ENCODE measurements around the gene TIPARP. TPM values are rescaled to one million over a fixed set of nuclear protein-coding genes. Genes with fewer than 3 reads are reported as not detected.

The TIPARP gene
- total and polyA plus RNA-seq, 2 experiments from 2014 or later, result 4.5 to 6.9 TPM

DNA sequence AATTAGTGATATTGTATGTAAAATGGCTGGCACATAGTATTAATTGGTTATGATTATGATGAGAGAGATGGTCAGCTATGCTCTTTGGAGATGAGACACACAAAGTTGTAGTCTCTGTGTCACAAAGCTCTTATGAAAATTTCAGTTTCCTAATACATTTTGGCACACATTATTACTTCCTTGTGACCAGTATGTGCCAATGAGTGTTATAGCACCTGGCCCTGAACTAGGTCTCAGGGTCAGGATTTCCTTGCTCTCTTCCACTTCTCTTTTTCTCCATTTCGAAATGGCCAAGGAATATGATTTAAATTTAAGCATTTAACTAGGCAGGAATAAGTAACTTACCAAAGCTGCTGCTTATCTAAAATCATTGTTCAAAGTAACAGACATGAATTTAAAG lies 28.0 kb downstream of the TIPARP start:
- peaks cover 16% of the 10 kb centered on the region for H3K36me3 ChIP-seq (ENCODE audit: insufficient read depth)
- no peak overlapping the region for H3K4me3 ChIP-seq
- Mint-ChIP-seq H3K27me3 (ENCODE audit: insufficient read depth, low read depth, poor library complexity) (peaks cover 2% of the 10 kb centered on the region), H3K4me3 (no peak overlapping the region), H3K4me1 (no peaks in the 10 kb centered on the region), H3K27ac (no peak overlapping the region), H3K9me3 (no peaks in the 10 kb centered on the region), H3K36me3 (ENCODE audit: low read depth) (peaks cover 13% of the 10 kb centered on the region)
- no peak for DNase-seq (ENCODE audit: low spot score)
- ATAC-seq, result no peak
- H3K79me2 ChIP-seq (replicated peaks; ENCODE audit: insufficient read depth), result no peaks in the 10 kb centered on the region; the same call in 1 of the 2 replicates
- no peaks in the 10 kb centered on the region for H3K4me1 ChIP-seq (ENCODE audit: insufficient read depth)
- H3K27me3 ChIP-seq (ENCODE audit: insufficient read depth), result no peaks in the 10 kb centered on the region
- TF ChIP-seq ZNF331 (CRISPR knock-in tag; IDR thresholded peaks at IDR 0.05; ENCODE audit: low read depth) (no peak), NANOG (IDR thresholded peaks at IDR 0.05; ENCODE audit: borderline replicate concordance) (no peak), JUNB (IDR thresholded peaks at IDR 0.05; ENCODE audit: unreplicated experiment) (no peak), POLR2AphosphoS5 (IDR thresholded peaks at IDR 0.05; ENCODE audit: low read depth) (no peak), EZH2 (IDR thresholded peaks at IDR 0.05; ENCODE audit: low read depth, unreplicated experiment) (no peak), EZH2phosphoT487 (IDR thresholded peaks at IDR 0.05; ENCODE audit: unreplicated experiment) (no peak), ZNF114 (CRISPR knock-in tag; IDR thresholded peaks at IDR 0.05) (no peak), STAT1 (IDR thresholded peaks at IDR 0.05; ENCODE audit: unreplicated experiment) (no peak), CREB1 (CRISPR knock-in tag; IDR thresholded peaks at IDR 0.05; ENCODE audit: low read depth) (no peak)
- TF ChIP-seq, protein P1, sequence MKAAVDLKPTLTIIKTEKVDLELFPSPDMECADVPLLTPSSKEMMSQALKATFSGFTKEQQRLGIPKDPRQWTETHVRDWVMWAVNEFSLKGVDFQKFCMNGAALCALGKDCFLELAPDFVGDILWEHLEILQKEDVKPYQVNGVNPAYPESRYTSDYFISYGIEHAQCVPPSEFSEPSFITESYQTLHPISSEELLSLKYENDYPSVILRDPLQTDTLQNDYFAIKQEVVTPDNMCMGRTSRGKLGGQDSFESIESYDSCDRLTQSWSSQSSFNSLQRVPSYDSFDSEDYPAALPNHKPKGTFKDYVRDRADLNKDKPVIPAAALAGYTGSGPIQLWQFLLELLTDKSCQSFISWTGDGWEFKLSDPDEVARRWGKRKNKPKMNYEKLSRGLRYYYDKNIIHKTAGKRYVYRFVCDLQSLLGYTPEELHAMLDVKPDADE (IDR thresholded peaks at IDR 0.05), result no peak
- TF ChIP-seq, protein P2, sequence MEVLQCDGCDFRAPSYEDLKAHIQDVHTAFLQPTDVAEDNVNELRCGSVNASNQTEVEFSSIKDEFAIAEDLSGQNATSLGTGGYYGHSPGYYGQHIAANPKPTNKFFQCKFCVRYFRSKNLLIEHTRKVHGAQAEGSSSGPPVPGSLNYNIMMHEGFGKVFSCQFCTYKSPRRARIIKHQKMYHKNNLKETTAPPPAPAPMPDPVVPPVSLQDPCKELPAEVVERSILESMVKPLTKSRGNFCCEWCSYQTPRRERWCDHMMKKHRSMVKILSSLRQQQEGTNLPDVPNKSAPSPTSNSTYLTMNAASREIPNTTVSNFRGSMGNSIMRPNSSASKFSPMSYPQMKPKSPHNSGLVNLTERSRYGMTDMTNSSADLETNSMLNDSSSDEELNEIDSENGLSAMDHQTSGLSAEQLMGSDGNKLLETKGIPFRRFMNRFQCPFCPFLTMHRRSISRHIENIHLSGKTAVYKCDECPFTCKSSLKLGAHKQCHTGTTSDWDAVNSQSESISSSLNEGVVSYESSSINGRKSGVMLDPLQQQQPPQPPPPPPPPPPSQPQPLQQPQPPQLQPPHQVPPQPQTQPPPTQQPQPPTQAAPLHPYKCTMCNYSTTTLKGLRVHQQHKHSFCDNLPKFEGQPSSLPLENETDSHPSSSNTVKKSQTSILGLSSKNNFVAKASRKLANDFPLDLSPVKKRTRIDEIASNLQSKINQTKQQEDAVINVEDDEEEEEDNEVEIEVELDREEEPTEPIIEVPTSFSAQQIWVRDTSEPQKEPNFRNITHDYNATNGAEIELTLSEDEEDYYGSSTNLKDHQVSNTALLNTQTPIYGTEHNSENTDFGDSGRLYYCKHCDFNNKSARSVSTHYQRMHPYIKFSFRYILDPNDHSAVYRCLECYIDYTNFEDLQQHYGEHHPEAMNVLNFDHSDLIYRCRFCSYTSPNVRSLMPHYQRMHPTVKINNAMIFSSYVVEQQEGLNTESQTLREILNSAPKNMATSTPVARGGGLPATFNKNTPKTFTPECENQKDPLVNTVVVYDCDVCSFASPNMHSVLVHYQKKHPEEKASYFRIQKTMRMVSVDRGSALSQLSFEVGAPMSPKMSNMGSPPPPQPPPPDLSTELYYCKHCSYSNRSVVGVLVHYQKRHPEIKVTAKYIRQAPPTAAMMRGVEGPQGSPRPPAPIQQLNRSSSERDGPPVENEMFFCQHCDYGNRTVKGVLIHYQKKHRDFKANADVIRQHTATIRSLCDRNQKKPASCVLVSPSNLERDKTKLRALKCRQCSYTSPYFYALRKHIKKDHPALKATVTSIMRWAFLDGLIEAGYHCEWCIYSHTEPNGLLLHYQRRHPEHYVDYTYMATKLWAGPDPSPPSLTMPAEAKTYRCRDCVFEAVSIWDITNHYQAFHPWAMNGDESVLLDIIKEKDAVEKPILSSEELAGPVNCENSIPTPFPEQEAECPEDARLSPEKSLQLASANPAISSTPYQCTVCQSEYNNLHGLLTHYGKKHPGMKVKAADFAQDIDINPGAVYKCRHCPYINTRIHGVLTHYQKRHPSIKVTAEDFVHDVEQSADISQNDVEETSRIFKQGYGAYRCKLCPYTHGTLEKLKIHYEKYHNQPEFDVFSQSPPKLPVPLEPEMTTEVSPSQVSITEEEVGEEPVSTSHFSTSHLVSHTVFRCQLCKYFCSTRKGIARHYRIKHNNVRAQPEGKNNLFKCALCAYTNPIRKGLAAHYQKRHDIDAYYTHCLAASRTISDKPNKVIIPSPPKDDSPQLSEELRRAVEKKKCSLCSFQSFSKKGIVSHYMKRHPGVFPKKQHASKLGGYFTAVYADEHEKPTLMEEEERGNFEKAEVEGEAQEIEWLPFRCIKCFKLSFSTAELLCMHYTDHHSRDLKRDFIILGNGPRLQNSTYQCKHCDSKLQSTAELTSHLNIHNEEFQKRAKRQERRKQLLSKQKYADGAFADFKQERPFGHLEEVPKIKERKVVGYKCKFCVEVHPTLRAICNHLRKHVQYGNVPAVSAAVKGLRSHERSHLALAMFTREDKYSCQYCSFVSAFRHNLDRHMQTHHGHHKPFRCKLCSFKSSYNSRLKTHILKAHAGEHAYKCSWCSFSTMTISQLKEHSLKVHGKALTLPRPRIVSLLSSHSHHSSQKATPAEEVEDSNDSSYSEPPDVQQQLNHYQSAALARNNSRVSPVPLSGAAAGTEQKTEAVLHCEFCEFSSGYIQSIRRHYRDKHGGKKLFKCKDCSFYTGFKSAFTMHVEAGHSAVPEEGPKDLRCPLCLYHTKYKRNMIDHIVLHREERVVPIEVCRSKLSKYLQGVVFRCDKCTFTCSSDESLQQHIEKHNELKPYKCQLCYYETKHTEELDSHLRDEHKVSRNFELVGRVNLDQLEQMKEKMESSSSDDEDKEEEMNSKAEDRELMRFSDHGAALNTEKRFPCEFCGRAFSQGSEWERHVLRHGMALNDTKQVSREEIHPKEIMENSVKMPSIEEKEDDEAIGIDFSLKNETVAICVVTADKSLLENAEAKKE (CRISPR knock-in tag; IDR thresholded peaks at IDR 0.05), result no peak
- TF ChIP-seq, protein P3, sequence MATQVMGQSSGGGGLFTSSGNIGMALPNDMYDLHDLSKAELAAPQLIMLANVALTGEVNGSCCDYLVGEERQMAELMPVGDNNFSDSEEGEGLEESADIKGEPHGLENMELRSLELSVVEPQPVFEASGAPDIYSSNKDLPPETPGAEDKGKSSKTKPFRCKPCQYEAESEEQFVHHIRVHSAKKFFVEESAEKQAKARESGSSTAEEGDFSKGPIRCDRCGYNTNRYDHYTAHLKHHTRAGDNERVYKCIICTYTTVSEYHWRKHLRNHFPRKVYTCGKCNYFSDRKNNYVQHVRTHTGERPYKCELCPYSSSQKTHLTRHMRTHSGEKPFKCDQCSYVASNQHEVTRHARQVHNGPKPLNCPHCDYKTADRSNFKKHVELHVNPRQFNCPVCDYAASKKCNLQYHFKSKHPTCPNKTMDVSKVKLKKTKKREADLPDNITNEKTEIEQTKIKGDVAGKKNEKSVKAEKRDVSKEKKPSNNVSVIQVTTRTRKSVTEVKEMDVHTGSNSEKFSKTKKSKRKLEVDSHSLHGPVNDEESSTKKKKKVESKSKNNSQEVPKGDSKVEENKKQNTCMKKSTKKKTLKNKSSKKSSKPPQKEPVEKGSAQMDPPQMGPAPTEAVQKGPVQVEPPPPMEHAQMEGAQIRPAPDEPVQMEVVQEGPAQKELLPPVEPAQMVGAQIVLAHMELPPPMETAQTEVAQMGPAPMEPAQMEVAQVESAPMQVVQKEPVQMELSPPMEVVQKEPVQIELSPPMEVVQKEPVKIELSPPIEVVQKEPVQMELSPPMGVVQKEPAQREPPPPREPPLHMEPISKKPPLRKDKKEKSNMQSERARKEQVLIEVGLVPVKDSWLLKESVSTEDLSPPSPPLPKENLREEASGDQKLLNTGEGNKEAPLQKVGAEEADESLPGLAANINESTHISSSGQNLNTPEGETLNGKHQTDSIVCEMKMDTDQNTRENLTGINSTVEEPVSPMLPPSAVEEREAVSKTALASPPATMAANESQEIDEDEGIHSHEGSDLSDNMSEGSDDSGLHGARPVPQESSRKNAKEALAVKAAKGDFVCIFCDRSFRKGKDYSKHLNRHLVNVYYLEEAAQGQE (IDR thresholded peaks at IDR 0.05; ENCODE audit: unreplicated experiment), result no peak
- TF ChIP-seq, protein P4, sequence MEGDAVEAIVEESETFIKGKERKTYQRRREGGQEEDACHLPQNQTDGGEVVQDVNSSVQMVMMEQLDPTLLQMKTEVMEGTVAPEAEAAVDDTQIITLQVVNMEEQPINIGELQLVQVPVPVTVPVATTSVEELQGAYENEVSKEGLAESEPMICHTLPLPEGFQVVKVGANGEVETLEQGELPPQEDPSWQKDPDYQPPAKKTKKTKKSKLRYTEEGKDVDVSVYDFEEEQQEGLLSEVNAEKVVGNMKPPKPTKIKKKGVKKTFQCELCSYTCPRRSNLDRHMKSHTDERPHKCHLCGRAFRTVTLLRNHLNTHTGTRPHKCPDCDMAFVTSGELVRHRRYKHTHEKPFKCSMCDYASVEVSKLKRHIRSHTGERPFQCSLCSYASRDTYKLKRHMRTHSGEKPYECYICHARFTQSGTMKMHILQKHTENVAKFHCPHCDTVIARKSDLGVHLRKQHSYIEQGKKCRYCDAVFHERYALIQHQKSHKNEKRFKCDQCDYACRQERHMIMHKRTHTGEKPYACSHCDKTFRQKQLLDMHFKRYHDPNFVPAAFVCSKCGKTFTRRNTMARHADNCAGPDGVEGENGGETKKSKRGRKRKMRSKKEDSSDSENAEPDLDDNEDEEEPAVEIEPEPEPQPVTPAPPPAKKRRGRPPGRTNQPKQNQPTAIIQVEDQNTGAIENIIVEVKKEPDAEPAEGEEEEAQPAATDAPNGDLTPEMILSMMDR (conservative IDR thresholded peaks at IDR 0.05; ENCODE audit: low read depth in 2 of 2), result no peak
- no peaks in the 10 kb centered on the region for H3F3A ChIP-seq (replicated peaks; ENCODE audit: low read depth)
- H3K9me2 ChIP-seq (ENCODE audit: insufficient read depth), result no peaks in the 10 kb centered on the region
- H4K20me1 ChIP-seq (replicated peaks; ENCODE audit: insufficient read depth), result no peaks in the 10 kb centered on the region
- H3K4me2 ChIP-seq, result no peak overlapping the region
- H3K27ac ChIP-seq (ENCODE audit: low read depth), result no peak overlapping the region
- no peak overlapping the region for H2AFZ ChIP-seq

Data from GM23338 (cell line).